ENCODE measurements around the gene ART4. TPM values are rescaled to one million over a fixed set of nuclear protein-coding genes. Genes with fewer than 3 reads are reported as not detected.

Gene ART4
- total RNA-seq, 2 donors from 2014 or later = 38.0 to 66.6 TPM

GRCh38 chr12:14828892-14829291 lies 14.4 kb downstream of the ART4 start:
- no peak overlapping the region for H3K27ac ChIP-seq
- peaks cover 0 to 14% of the 10 kb centered on the region in 2 donors for H3K4me1 ChIP-seq (ENCODE audit: control insufficient read depth in 1 of 2, low read depth in 2 of 2)
- no peak for TF ChIP-seq CTCF (IDR thresholded peaks at IDR 0.05)
- DNase-seq (ENCODE audit: low spot score) (no peak), ATAC-seq (ENCODE audit: insufficient number of reproducible peaks, low FRiP score, low read depth) (no peak)
- no peak overlapping the region for H3K4me3 ChIP-seq
- H3K9me3 ChIP-seq = no peaks in the 10 kb centered on the region
- H3K36me3 ChIP-seq = no peaks in the 10 kb centered on the region
- no peaks in the 10 kb centered on the region for H3K27me3 ChIP-seq (replicated peaks; ENCODE audit: insufficient read depth)

- DNase-seq (ENCODE audit: low spot score) (no peak), ATAC-seq (ENCODE audit: insufficient number of reproducible peaks, low FRiP score, low read depth) (no peak)
- TF ChIP-seq CTCF (IDR thresholded peaks at IDR 0.05) = no peak
- Histone ChIP-seq H3K27ac (peak overlapping the region; percentile 32 to 35), H3K36me3 (no peaks in the 10 kb centered on the region), H3K4me3 (no peak overlapping the region), H3K27me3 (replicated peaks; ENCODE audit: insufficient read depth) (no peaks in the 10 kb centered on the region), H3K4me1 (ENCODE audit: control insufficient read depth in 1 of 2, low read depth in 2 of 2) (peaks cover 0 to 14% of the 10 kb centered on the region in 2 donors), H3K9me3 (no peaks in the 10 kb centered on the region)
Measured at GRCh38 chr12:14827043-14827442, 16.3 kb downstream of the ART4 start.

GRCh38 chr12:14826491-14826890 lies 16.8 kb downstream of the ART4 start:
- Histone ChIP-seq H3K9me3 (no peaks in the 10 kb centered on the region), H3K27ac (peak overlapping the region; percentile 32 to 35), H3K36me3 (no peaks in the 10 kb centered on the region), H3K27me3 (replicated peaks; ENCODE audit: insufficient read depth) (no peaks in the 10 kb centered on the region), H3K4me1 (ENCODE audit: control insufficient read depth in 1 of 2, low read depth in 2 of 2) (peaks cover 0 to 14% of the 10 kb centered on the region in 2 donors), H3K4me3 (no peak overlapping the region)
- no peak for TF ChIP-seq CTCF (IDR thresholded peaks at IDR 0.05)
- no peak for DNase-seq (ENCODE audit: low spot score)
- ATAC-seq (ENCODE audit: insufficient number of reproducible peaks, low FRiP score, low read depth) = no peak

- no peak for TF ChIP-seq CTCF (IDR thresholded peaks at IDR 0.05)
- DNase-seq (ENCODE audit: low spot score) (no peak), ATAC-seq (ENCODE audit: insufficient number of reproducible peaks, low FRiP score, low read depth) (no peak)
- Histone ChIP-seq H3K27me3 (replicated peaks; ENCODE audit: insufficient read depth) (no peaks in the 10 kb centered on the region), H3K4me3 (no peak overlapping the region), H3K4me1 (ENCODE audit: control insufficient read depth in 1 of 2, low read depth in 2 of 2) (peaks cover 0 to 14% of the 10 kb centered on the region in 2 donors), H3K9me3 (no peaks in the 10 kb centered on the region), H3K36me3 (no peaks in the 10 kb centered on the region), H3K27ac (no peak overlapping the region)
Measured at GRCh38 chr12:14825256-14825655, 18.1 kb downstream of the ART4 start.

- DNase-seq (ENCODE audit: low spot score) (no peak), ATAC-seq (ENCODE audit: insufficient number of reproducible peaks, low FRiP score, low read depth) (no peak)
- H3K4me3 ChIP-seq = no peak overlapping the region
- no peaks in the 10 kb centered on the region for H3K27me3 ChIP-seq (replicated peaks; ENCODE audit: insufficient read depth)
- no peak for TF ChIP-seq CTCF (IDR thresholded peaks at IDR 0.05)
- no peaks in the 10 kb centered on the region for H3K36me3 ChIP-seq
- no peaks in the 10 kb centered on the region for H3K9me3 ChIP-seq
- no peak overlapping the region for H3K27ac ChIP-seq
- H3K4me1 ChIP-seq (ENCODE audit: control insufficient read depth in 1 of 2, low read depth in 2 of 2) = peaks cover 0 to 14% of the 10 kb centered on the region in 2 donors
Measured at GRCh38 chr12:14824012-14824634, 19.2 kb downstream of the ART4 start.
